ENCODE data around the gene COL23A1. TPM values are rescaled to one million over a fixed set of nuclear protein-coding genes. Genes with fewer than 3 reads are reported as not detected.
A peak's percentile ranks its signal among the peaks of the same experiment; 100 is the strongest.

Gene COL23A1
- total RNA-seq, 1 experiment from 2014 or later, result not detected

DNA sequence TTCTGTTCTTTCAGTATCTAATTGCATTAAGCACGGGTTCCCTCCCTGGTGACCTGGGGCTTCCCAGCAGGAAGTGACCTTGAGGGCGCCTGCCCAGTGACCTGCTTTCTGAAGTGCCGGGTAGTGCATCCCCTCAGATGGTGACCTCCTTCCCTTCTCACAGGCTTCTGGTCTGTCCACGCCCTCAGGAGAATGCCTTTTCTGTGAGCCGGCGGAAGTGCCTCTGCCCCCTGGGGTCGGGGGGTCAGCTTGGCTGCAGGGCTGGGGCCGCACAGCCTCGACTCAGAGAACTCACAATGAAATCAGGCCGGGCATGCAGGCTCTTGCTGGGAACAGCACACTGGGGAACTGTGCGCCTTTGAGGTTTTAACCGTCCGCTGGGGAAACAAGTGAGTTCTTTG, 233.1 kb downstream of the COL23A1 start:
- Mint-ChIP-seq H3K27me3 (ENCODE audit: unreplicated experiment) (peaks cover 57% of the 10 kb centered on the region), H3K9me3 (ENCODE audit: low read depth, unreplicated experiment) (peaks cover 7% of the 10 kb centered on the region), H3K27ac (ENCODE audit: unreplicated experiment) (no peak overlapping the region), H3K36me3 (ENCODE audit: insufficient read depth, unreplicated experiment) (no peaks in the 10 kb centered on the region), H3K4me1 (ENCODE audit: low read depth, unreplicated experiment) (no peaks in the 10 kb centered on the region), H3K4me3 (ENCODE audit: low read depth, unreplicated experiment) (no peak overlapping the region)
- CTCF ChIA-PET, result no interaction called here
- intact Hi-C loops (cut with micrococcal nuclease; ENCODE audit: unreplicated experiment), result no loop called here
- BruUV-seq (replicated peaks), result no TSS peak
- TF ChIP-seq, protein P1, sequence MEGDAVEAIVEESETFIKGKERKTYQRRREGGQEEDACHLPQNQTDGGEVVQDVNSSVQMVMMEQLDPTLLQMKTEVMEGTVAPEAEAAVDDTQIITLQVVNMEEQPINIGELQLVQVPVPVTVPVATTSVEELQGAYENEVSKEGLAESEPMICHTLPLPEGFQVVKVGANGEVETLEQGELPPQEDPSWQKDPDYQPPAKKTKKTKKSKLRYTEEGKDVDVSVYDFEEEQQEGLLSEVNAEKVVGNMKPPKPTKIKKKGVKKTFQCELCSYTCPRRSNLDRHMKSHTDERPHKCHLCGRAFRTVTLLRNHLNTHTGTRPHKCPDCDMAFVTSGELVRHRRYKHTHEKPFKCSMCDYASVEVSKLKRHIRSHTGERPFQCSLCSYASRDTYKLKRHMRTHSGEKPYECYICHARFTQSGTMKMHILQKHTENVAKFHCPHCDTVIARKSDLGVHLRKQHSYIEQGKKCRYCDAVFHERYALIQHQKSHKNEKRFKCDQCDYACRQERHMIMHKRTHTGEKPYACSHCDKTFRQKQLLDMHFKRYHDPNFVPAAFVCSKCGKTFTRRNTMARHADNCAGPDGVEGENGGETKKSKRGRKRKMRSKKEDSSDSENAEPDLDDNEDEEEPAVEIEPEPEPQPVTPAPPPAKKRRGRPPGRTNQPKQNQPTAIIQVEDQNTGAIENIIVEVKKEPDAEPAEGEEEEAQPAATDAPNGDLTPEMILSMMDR (IDR thresholded peaks at IDR 0.05; ENCODE audit: unreplicated experiment), result no peak
- no peak for DNase-seq

DNA sequence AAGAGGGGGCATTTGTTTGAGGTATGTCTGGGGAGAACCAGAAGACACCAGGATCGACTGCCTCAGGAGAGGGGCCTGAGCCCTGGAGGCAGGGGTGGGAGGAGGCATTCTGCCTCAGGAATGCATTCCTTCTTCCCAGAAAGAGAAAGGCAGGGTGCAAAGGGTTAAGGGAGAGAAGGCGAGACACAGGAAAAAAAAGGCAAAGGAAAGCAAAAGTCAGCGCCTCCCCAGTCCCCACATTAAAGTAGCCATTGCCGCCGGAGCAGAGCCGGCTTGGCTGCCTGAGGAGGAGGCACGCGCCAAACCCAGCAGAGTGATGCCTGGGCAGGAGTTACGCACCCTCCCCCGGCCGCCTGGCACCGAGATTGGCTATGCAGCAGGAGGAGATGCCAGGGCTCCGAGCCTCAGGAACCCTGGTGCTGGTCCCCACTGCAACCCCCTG, 233.7 kb downstream of the COL23A1 start:
- peaks cover 53% of the 10 kb centered on the region for H3K27me3 Mint-ChIP-seq (ENCODE audit: unreplicated experiment)
- BruUV-seq (replicated peaks), result no TSS peak
- CTCF ChIA-PET, result no interaction called here
- DNase-seq, result peak; percentile 16
- intact Hi-C loops (cut with micrococcal nuclease; ENCODE audit: unreplicated experiment), result no loop called here
- H3K9me3 Mint-ChIP-seq (ENCODE audit: low read depth, unreplicated experiment), result peaks cover 7% of the 10 kb centered on the region
- H3K4me3 Mint-ChIP-seq (ENCODE audit: low read depth, unreplicated experiment), result no peak overlapping the region
- no peaks in the 10 kb centered on the region for H3K36me3 Mint-ChIP-seq (ENCODE audit: insufficient read depth, unreplicated experiment)
- H3K4me1 Mint-ChIP-seq (ENCODE audit: low read depth, unreplicated experiment), result no peaks in the 10 kb centered on the region
- no peak overlapping the region for H3K27ac Mint-ChIP-seq (ENCODE audit: unreplicated experiment)
- TF ChIP-seq, protein P1 (IDR thresholded peaks at IDR 0.05; ENCODE audit: unreplicated experiment), result no peak

DNA sequence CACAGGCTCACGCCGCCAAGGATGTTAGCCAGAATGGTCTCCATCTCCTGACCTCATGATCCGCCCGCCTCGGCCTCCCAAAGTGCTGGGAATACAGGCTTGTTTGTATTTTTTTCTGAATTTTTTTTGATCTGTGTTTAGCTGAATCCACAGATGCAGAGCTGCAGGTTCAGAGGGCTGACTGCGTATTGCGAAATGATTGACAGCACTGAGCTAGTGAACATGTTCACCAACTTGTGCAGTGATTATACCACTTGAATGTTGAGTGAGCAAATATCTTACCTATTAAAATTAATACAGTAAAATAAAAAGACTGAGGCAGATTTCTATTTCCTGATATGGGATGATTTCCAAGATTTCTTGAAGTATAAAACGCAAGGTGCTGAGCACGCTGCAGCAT, 234.5 kb downstream of the COL23A1 start:
- BruUV-seq (replicated peaks), result no TSS peak
- Mint-ChIP-seq H3K9me3 (ENCODE audit: low read depth, unreplicated experiment) (peaks cover 7% of the 10 kb centered on the region), H3K27me3 (ENCODE audit: unreplicated experiment) (peaks cover 53% of the 10 kb centered on the region), H3K36me3 (ENCODE audit: insufficient read depth, unreplicated experiment) (no peaks in the 10 kb centered on the region), H3K27ac (ENCODE audit: unreplicated experiment) (no peak overlapping the region), H3K4me3 (ENCODE audit: low read depth, unreplicated experiment) (no peak overlapping the region), H3K4me1 (ENCODE audit: low read depth, unreplicated experiment) (no peaks in the 10 kb centered on the region)
- intact Hi-C loops (cut with micrococcal nuclease; ENCODE audit: unreplicated experiment), result no loop called here
- TF ChIP-seq, protein P1 (IDR thresholded peaks at IDR 0.05; ENCODE audit: unreplicated experiment), result no peak
- CTCF ChIA-PET, result no interaction called here
- DNase-seq, result no peak

DNA sequence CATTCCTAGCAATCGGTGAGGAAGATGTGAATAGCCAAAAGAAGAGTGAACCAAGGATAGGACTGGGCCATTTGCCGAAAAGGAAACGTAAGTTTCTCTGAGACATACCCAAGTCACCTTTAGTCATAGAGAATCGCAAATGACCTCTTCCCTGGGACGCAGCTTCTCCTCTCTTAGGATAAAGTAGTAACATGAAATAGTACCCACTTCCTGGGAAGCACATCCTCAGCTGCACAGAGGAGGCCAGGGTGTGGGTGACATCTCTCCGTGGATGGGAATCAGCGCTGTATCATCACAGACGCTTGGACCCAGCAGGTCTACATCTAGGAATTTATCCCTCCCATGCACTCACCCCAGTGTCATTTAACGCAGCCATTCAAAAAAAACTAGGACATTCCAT, 236.7 kb downstream of the COL23A1 start:
- Mint-ChIP-seq H3K27ac (ENCODE audit: unreplicated experiment) (no peak overlapping the region), H3K4me1 (ENCODE audit: low read depth, unreplicated experiment) (no peaks in the 10 kb centered on the region), H3K9me3 (ENCODE audit: low read depth, unreplicated experiment) (peaks cover 5% of the 10 kb centered on the region), H3K36me3 (ENCODE audit: insufficient read depth, unreplicated experiment) (no peaks in the 10 kb centered on the region), H3K27me3 (ENCODE audit: unreplicated experiment) (peaks cover 52% of the 10 kb centered on the region), H3K4me3 (ENCODE audit: low read depth, unreplicated experiment) (no peak overlapping the region)
- BruUV-seq (replicated peaks), result no TSS peak
- intact Hi-C loops (cut with micrococcal nuclease; ENCODE audit: unreplicated experiment), result no loop called here
- CTCF ChIA-PET, result no interaction called here
- DNase-seq, result no peak
- TF ChIP-seq, protein P1 (IDR thresholded peaks at IDR 0.05; ENCODE audit: unreplicated experiment), result no peak

DNA sequence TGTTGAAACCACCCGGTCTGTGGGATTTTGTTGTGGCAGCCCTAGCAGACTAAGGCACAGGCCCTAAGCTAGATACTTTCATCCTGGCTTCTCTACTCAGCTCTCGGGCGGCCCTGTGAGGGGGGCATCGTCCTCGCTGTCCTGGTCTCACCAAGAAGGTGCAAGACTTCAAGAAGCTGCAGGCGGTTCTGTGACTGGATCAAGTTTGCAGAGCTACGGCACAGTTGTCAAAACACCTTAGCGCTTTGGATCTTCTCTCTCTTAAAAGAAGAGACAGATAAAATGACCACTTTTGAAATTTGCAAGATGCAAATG, 238.2 kb downstream of the COL23A1 start:
- BruUV-seq (replicated peaks), result no TSS peak
- intact Hi-C loops (cut with micrococcal nuclease; ENCODE audit: unreplicated experiment), result no loop called here
- H3K4me1 Mint-ChIP-seq (ENCODE audit: low read depth, unreplicated experiment), result no peaks in the 10 kb centered on the region
- TF ChIP-seq, protein P1 (IDR thresholded peaks at IDR 0.05; ENCODE audit: unreplicated experiment), result no peak
- DNase-seq, result no peak
- H3K27ac Mint-ChIP-seq (ENCODE audit: unreplicated experiment), result no peak overlapping the region
- no peaks in the 10 kb centered on the region for H3K9me3 Mint-ChIP-seq (ENCODE audit: low read depth, unreplicated experiment)
- no peaks in the 10 kb centered on the region for H3K36me3 Mint-ChIP-seq (ENCODE audit: insufficient read depth, unreplicated experiment)
- CTCF ChIA-PET, result no interaction called here
- no peak overlapping the region for H3K4me3 Mint-ChIP-seq (ENCODE audit: low read depth, unreplicated experiment)
- peaks cover 50% of the 10 kb centered on the region for H3K27me3 Mint-ChIP-seq (ENCODE audit: unreplicated experiment)
